ENCODE data around the gene CEP104. TPM values are rescaled to one million over a fixed set of nuclear protein-coding genes. Genes with fewer than 3 reads are reported as not detected.

CEP104 gene
- total and polyA plus RNA-seq, 9 of the 15 experiments (the other 6 are each of a cell fraction or from before 2014, with no cell fraction given): 11.2 to 63.4 (median 42.6) TPM

GRCh38 chr1:3899754-3900149 lies 42.7 kb upstream of the CEP104 start (continued):
- TF ChIP-seq NR4A1 (CRISPR knock-in tag; IDR thresholded peaks at IDR 0.05): no peak
- TF ChIP-seq NR4A1 (tag; IDR thresholded peaks at IDR 0.05): peak; percentile 44; the same call in 1 of the 2 replicates
- peak; percentile 15; the same call in 1 of the 2 replicates for TF ChIP-seq SAFB (IDR thresholded peaks at IDR 0.05; ENCODE audit: borderline replicate concordance, low read depth, low read length)
- TF ChIP-seq THAP12 (CRISPR knock-in tag; IDR thresholded peaks at IDR 0.05): peak; percentile 81
- peak in 1 of 2 experiments; percentile 5 for TF ChIP-seq E2F6 (IDR thresholded peaks at IDR 0.05; ENCODE audit: borderline replicate concordance in 1 of 2, extremely low read depth in 1 of 2, insufficient read depth in 1 of 2, insufficient read length in 1 of 2, low read depth in 1 of 2, low read length in 1 of 2, poor library complexity in 1 of 2, severe bottlenecking in 1 of 2)
- TF ChIP-seq ARID4B (CRISPR knock-in tag; IDR thresholded peaks at IDR 0.05): peak; percentile 65; the same call in 1 of the 2 replicates
- peak; percentile 53; the same call in 1 of the 2 replicates for TF ChIP-seq MGA (IDR thresholded peaks at IDR 0.05)
